Testis (tissue), 5 donors: ENCODE data around the gene SPRING1. TPM values are rescaled to one million over a fixed set of nuclear protein-coding genes. Genes with fewer than 3 reads are reported as not detected.

ENCODE experiments used
- DNase-seq: peaks from one replicate; pipeline ENCODE4 v3.0.0-alpha.2; 2019
- H3K27ac ChIP-seq, 2 donors: fragments of 200-600 bp; sonication (generic); one replicate each; pipeline ENCODE4 v1.5.1; 2019
- H3K27me3 ChIP-seq: fragments of 200-600 bp; sonication (generic); one replicate; pipeline ENCODE4 v1.5.1; 2019
- H3K36me3 ChIP-seq: fragments of 200-600 bp; sonication (generic); one replicate; pipeline ENCODE4 v1.5.1; 2017; ENCODE audit warnings: low read depth; ENCODE audit errors: missing control alignments
- H3K4me1 ChIP-seq: fragments of 200-600 bp; sonication (generic); one replicate; pipeline ENCODE4 v1.5.1; 2019
- H3K4me3 ChIP-seq, 2 donors: fragments of 200-600 bp; sonication (generic); one replicate each; pipeline ENCODE4 v1.5.1; 2017 to 2019
- H3K9me3 ChIP-seq: fragments of 200-600 bp; sonication (generic); one replicate; pipeline ENCODE4 v1.5.1; 2017
- CTCF ChIP-seq, 3 experiments: fragments of 450-650 bp in 2 of 3; fragments of 200-600 bp in 1 of 3; sonication (generic) in 1 of 3; IDR thresholded peaks; one replicate each; pipeline ENCODE4 v1.5.1; 2016 to 2019; ENCODE audit warnings: antibody characterized with exemption in 3 of 3, mild to moderate bottlenecking in 2 of 3, moderate library complexity in 1 of 3
- POLR2A ChIP-seq: fragments of 450-650 bp; IDR thresholded peaks from one replicate; pipeline ENCODE4 v1.6.1; 2017; ENCODE audit warnings: antibody characterized with exemption, mild to moderate bottlenecking, moderate library complexity
- WGBS, 2 donors: methylation state at CpG; one replicate each; pipeline ENCODE4 v1.1.5; 2018; 5-methylcytosine and 5-hydroxymethylcytosine counted together
- intact Hi-C: fragments of 100-400 bp; cut with DNase I; formaldehyde crosslinking; loops from one replicate; pipeline ENCODE4 v1.15.1; 2023; ENCODE audit warnings: low total_unique reads
- long read RNA-seq, 2 donors: transcript quantifications; one replicate each; lab custom pipeline, GENCODE V29; 2026
- polyA plus RNA-seq: library from polyadenylated mRNA; stranded (reverse); fragments of 350-450 nt; fragmentation: Illumina TruSeq; extraction: RNeasy Lipid Tissue Mini Kit (QIAGEN cat#74804); gene quantifications from one replicate; pipeline ENCODE4 v1.2.3, GENCODE V29; 2014; ENCODE audit warnings: low read depth, low replicate concordance; ENCODE audit not compliant: insufficient read depth
- total RNA-seq, 2 donors: library from RNA; depleted of rRNA; stranded (reverse); fragments of >200 nt; gene quantifications; one replicate each; pipeline ENCODE4 v1.2.3, GENCODE V29; 2016

Gene SPRING1
- total RNA-seq (10 to 100 TPM; 23.4 to 25.5 TPM), polyA plus RNA-seq (25.1 TPM)
- long read RNA-seq, donor 1, full-length matches to known transcripts, result 18 of 18 reads
- long read RNA-seq, donor 1, partial matches to known transcripts, result 0 of 18 reads
- long read RNA-seq, donor 1, other reads (novel, unspliced or antisense), result 0 of 18 reads
- long read RNA-seq, donor 2, full-length matches to known transcripts, result 11 of 11 reads
- long read RNA-seq, donor 2, partial matches to known transcripts, result 0 of 11 reads
- long read RNA-seq, donor 2, other reads (novel, unspliced or antisense), result 0 of 11 reads

- 0 to 1% methylated on average over 41 to 80 of the region's 80 CpGs for WGBS, 2 donors
- peak; percentile 49 for TF ChIP-seq POLR2A
- no peak for TF ChIP-seq CTCF (IDR thresholded peaks at IDR 0.05)
- H3K9me3 ChIP-seq, result no peaks in the 10 kb centered on the region
- no peaks in the 10 kb centered on the region for H3K36me3 ChIP-seq
- peak; percentile 100 for DNase-seq
- H3K4me1 ChIP-seq, result peaks cover 6% of the 10 kb centered on the region
- H3K4me3 ChIP-seq, result peak within 1 kb of the TSS; percentile 85 to 87
- H3K27ac ChIP-seq, result peak within 1 kb of the TSS in 1 of 2 donors; percentile 45
- H3K27me3 ChIP-seq, result no peaks in the 10 kb centered on the region
- intact Hi-C loops, result loop anchor here (10.0 kb wide), 1 partner anchor 147 kb away; the partner anchor contains the start of gene HRK
Observed at GRCh38 chr12:116737774-116738657, at the start of gene SPRING1, which contains the start of gene RNFT2. TSS of gene SPRING1 (minus strand) at chr12:116738069. CDS start at chr12:116737900, 169 bp downstream. TSS of gene RNFT2 (plus strand) at chr12:116738315. CDS start at chr12:116740498, 2,183 bp downstream.

GRCh38 chr12:116784238-116784612 is 46.4 kb upstream of the SPRING1 start:
- intact Hi-C loops, result no loop called here
- DNase-seq, result peak; percentile 82
- Histone ChIP-seq H3K27ac (no peak overlapping the region), H3K36me3 (no peaks in the 10 kb centered on the region), H3K4me3 (no peak overlapping the region), H3K27me3 (no peaks in the 10 kb centered on the region), H3K4me1 (no peaks in the 10 kb centered on the region), H3K9me3 (no peaks in the 10 kb centered on the region)
- TF ChIP-seq POLR2A, result no peak
- WGBS, 2 donors, result 38 to 67% methylated on average over 5 to 7 of the region's 7 CpGs

- Histone ChIP-seq H3K27ac (no peak overlapping the region), H3K4me1 (no peaks in the 10 kb centered on the region), H3K9me3 (no peaks in the 10 kb centered on the region), H3K36me3 (no peaks in the 10 kb centered on the region), H3K27me3 (no peaks in the 10 kb centered on the region), H3K4me3 (no peak overlapping the region)
- TF ChIP-seq CTCF (IDR thresholded peaks at IDR 0.05) (no peak), POLR2A (no peak)
- WGBS, 2 donors, result 78 to 81% methylated on average over 5 to 6 of the region's 6 CpGs
- no peak for DNase-seq
- intact Hi-C loops, result no loop called here
Observed at GRCh38 chr12:116783525-116784237, 45.8 kb upstream of the SPRING1 start.

GRCh38 chr12:116780942-116781341 is 43.1 kb upstream of the SPRING1 start:
- H3K9me3 ChIP-seq, result no peaks in the 10 kb centered on the region
- H3K36me3 ChIP-seq, result no peaks in the 10 kb centered on the region
- H3K27ac ChIP-seq, result no peak overlapping the region
- H3K4me3 ChIP-seq, result no peak overlapping the region
- no peaks in the 10 kb centered on the region for H3K27me3 ChIP-seq
- 73 to 75% methylated on average over 4 of the region's 4 CpGs for WGBS, 2 donors
- no peak for DNase-seq
- intact Hi-C loops, result no loop called here
- H3K4me1 ChIP-seq, result no peaks in the 10 kb centered on the region
- TF ChIP-seq CTCF (IDR thresholded peaks at IDR 0.05) (no peak), POLR2A (no peak)

- TF ChIP-seq POLR2A (no peak), CTCF (IDR thresholded peaks at IDR 0.05) (no peak)
- no peak for DNase-seq
- H3K27me3 ChIP-seq, result no peaks in the 10 kb centered on the region
- H3K36me3 ChIP-seq, result no peaks in the 10 kb centered on the region
- H3K4me3 ChIP-seq, result no peak overlapping the region
- intact Hi-C loops, result no loop called here
- no peaks in the 10 kb centered on the region for H3K9me3 ChIP-seq
- H3K4me1 ChIP-seq, result no peaks in the 10 kb centered on the region
- WGBS, 2 donors, result 97 to 100% methylated on average over 2 of the region's 2 CpGs
- no peak overlapping the region for H3K27ac ChIP-seq
Observed at GRCh38 chr12:116779597-116779996, 41.7 kb upstream of the SPRING1 start.
